GM19193 (cell line): Measurements from ENCODE around the gene SENP7.

ENCODE experiments used
- POLR2A ChIP-seq: IDR thresholded peaks from 4 replicates; pipeline ENCODE4 v1.6.1; 2011; ENCODE audit not compliant: insufficient read depth, insufficient read length; ENCODE audit errors: extremely low read depth

Gene SENP7

DNA sequence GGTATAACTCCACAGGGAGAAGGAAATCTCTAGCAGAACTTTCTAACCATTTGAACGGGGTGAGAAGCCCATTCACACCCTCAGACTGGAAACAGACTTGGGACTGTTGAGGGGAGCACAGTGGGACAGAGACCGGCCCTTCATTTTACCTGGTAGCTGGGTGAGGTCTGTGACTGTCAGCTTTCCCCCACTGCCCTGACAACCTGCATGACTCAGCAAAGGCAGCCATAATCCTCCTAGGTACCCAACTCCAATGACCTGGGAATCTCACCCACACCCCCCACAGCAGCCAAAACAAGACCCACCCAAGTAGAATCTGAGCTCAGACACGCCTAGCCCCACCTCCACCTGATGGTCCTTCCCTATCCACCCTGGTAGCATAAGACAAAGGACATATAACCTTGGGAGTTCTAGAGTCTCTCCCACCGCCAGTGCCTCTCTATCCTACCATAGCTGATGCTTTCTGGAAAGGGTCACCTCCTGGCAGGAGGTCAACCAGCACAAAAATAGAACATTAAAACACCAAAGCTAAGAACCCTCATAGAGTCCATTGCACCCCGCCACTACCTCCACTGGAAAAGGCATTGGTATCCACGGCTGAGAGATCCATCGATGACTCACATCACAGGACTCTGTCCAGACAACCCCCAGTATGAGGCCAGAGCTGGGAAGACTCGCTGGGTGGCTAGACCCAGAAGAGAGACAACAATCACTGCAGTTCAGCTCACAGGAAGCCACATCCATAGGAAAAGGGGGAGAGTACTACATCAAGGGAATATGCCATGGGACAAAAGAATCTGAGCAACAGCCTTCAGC, 28.0 kb downstream of the SENP7 start:
- no peak for TF ChIP-seq POLR2A

DNA sequence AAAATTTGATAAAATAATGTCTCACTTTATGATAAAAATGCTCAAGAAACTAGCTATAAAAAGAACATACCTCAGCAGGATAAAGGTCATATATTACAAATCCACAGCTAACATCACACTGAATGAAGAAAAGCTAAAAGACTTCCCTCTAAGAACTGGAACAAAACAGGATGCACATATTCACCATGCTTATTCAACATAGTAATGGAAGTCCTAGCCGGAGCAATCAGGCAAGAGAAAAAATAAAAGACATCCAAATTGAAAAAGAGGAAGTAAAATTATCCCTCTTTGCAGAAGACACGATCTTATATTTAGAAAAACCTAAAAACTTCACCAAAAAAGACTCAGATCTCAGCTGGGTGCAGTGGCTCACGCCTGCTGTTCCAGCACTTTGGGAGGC, 34.0 kb downstream of the SENP7 start:
- TF ChIP-seq POLR2A = no peak

DNA sequence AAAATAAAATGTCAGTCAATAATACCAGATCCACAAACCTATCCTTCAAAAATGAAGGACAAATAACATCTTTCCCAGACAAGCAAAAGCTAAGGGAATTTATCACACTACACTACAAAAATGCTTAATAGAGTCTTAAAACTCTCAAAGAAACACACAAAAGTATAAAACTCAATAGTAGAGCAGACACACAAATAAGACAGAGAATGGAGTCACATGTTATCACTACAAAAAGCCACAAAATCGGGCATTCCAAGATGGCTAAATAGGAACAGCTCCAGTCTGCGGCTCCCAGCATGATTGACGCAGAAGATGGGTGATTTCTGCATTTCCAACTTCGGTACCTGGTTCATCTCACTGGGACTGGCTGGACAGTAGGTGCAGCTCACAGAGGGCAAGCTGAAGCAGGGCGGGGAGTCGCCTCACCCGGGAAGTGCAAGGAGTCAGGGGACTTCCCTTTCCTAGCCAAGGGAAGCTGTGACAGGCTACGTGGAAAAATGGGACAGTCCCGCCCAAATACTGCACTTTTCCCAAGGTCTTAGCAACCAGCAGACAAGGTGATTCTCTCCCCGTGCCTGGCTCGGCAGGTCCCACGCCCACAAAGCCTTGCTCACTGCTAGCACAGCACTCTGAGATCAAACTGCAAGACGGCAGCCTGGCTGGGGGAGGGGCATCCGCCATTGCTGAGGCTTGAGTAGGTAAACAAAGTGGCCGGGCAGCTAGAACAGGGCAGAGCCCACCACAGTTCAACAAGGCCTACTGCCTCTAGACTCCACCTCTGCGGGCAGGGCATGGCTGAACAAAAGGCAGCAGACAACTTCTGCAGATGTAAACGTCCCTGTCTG, 46.3 kb downstream of the SENP7 start:
- TF ChIP-seq POLR2A = no peak

DNA sequence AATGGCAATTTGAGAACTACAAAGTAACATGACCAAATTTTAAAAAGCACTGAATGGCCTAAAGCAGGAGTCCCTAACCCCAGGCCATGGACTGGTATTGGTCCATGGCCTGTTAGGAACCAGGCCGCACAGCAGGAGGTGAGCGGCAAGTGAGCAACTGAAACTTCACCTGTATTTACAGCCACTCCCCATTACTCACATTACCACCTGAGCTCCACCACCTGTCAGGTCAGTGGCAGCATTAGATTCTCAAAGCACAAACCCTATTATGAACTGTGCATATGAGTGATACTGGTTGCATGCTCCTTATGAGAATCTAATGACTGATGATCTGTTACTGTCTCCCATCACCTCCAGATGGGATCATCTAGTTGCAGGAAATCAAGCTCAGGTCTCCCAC, 48.8 kb downstream of the SENP7 start:
- TF ChIP-seq POLR2A = no peak

DNA sequence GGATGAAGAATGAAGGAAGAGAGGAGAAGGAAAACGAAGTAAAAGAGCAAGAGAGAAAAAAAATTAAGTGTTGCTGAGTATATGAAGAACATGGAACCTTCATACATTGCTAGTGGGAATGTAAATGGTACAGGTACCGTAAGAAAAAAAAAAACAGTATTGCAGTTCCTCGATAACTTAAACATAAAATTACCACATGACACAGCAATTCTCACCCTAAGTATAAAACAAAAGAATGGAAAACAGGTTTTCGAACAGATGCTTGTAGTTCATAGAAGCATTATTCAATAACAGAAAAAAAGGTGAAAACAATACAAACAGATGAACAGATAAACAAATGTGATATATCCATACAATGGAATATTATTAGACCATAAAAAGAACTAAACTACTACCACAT, 51.6 kb downstream of the SENP7 start:
- TF ChIP-seq POLR2A = no peak

DNA sequence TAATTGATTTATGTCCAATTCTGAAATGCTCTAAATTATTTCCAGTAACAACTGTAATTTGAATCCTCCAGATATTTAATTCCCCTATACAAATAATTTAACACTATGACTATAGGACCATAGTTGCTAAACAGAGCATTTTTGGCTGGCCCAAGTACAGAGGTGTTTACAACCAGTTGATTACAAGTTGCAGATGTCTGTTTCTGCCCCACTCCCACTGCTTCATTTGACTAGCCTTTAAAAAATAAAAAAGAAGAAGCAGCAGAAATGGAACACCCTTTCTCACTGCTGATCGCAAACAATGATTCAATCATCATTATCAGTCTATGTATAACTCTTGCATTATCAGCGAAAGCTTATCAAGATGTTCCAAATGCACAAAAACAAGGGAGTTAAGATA, 54.6 kb downstream of the SENP7 start:
- TF ChIP-seq POLR2A = no peak

DNA sequence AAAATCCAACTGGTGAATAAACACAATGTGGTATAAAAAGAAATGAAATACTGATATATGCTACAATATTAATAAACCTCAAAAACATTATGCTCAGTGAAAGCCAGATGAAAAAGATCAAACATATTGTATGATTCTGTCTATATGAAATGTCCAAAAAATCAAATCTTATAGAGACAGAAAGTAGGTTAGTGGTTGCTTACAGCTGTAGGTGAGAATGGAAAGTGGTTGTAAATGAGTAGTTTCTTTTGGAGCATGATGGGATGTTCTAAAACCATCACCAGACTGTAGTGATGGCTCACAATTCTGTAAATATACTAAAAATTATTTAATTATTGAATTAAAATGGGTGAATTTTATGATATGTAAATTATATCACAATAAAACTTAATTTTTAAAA, 58.4 kb downstream of the SENP7 start:
- no peak for TF ChIP-seq POLR2A

DNA sequence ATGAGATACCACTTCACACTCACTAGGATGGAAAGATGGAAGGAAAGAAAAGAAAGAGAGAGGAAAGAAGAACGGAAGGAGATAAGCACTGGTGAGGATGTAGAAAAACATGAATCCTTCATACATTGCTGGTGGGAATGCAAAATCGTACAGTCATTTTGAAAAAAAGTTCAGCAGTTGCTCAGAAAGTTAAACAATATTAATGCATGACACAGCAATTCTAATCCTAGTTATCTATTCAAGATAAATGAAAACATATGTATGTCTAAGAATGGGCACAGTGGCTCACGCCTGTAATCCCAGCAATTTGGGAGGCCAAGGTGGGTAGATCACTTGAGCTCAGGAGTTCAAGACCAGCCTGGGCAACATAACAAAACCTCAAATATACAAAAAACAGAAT, 59.1 kb downstream of the SENP7 start:
- no peak for TF ChIP-seq POLR2A

DNA sequence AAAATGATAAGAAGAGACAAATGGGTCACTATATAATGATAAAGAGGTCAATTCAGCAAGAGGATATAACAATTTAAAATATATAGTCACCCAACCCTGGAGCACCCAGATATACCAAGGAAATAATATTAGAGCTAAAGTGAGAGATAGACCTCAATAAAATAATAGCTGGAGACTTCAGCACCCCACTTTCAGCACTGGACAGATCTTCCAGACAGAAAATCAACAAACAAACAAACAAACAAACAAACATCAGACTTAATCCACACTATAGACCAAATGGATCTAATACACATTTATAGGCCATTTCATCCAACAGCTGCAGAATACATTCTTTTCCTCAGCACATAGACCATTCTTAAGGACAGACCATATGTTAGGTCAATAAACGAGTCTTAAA, 79.4 kb downstream of the SENP7 start:
- no peak for TF ChIP-seq POLR2A

DNA sequence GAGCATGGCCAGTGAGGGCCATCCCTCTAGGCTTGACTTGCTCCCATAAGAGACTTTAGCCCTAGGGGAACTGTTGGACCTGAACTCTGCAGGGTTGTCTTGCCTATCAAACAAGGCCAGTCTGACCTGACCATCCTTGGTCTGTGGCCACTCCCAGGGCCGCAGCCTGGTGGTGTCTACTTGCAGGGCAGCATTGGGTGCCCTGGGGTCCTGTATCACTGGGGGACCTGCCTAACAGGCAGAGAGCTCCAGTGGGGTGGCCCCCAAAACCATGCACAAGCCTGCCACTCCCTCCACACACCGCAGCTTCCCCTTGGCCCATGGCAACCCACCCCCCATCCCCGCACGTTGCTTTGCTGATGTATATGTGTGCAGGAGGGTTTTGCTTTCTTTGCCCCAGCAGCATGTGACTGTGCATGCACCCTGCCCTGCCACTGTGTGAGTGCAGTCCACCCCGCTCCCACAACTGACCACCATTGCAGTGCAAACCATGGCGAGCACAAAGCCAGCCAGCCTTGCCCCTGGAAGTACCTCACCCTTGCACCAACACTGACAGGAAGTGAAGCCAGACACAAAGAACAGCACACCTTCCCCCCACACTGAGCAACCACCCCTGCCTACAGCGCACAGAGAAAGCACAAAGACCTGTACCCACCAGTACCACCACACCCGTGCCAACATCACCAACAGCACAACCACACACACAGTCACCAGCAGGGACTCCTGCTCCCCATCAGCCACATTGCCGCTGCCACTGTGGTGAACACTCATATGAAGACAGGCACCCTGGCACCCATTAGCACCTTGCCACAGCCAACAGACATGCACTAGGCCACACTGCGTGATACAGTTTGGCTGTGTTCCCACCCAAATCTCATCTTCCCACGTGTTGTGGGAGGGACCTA, 88.8 kb downstream of the SENP7 start:
- no peak for TF ChIP-seq POLR2A

DNA sequence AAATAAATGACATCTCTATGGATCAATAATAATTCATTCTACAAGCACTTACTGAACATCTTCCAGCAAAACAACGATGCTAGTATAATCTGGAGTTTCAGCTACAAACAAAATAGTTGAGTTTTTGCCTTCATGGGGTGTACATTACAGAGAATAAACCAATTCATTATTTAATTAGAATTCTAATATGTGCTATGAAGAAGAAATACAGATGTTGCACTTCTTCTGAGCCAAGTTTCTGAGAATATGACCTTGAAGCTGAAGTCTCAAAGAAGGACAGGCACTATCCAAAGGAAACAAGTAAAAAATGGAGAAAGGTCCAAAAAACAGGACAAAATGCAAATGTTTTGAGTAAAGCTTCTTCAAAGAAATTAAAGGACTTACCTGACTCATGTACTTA, 94.2 kb downstream of the SENP7 start:
- TF ChIP-seq POLR2A = no peak

DNA sequence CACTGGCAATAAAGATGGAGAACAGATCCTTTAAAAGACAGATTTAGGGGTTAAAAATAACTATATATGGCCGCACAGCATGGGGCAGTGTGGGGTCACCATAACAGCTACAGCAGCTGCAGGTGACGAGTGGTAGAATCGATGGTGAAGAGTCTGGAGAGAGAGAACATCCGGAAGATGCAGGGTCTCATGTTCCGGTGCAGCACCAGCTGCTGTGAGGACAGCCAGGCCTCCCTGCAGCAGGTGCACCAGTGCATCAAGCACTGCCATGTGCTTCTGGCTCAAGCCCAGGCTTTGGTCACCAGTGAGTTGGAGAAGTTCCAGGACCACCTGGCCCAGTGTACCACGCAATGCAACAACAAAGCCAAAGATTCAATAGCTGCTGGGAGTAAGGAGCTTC, 98.9 kb downstream of the SENP7 start:
- no peak for TF ChIP-seq POLR2A

DNA sequence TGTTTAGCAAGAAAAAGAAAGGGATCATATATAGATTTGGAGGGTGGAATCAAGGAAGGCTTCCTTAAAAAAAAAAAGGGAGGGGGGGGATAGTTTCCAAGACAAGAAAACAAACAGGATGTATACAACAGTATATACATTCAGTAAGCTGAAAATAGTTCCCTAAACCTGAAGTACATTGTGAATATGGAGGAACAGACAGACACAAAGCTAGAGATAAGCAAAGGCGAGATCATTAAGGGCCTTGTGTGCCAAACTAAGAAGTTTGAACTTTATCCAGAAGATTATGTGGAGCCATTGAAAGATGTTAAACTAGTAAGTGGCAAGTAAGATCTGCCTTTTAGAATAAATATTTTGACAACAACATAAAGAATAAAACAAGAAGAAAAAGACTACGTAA, 99.4 kb downstream of the SENP7 start:
- no peak for TF ChIP-seq POLR2A

DNA sequence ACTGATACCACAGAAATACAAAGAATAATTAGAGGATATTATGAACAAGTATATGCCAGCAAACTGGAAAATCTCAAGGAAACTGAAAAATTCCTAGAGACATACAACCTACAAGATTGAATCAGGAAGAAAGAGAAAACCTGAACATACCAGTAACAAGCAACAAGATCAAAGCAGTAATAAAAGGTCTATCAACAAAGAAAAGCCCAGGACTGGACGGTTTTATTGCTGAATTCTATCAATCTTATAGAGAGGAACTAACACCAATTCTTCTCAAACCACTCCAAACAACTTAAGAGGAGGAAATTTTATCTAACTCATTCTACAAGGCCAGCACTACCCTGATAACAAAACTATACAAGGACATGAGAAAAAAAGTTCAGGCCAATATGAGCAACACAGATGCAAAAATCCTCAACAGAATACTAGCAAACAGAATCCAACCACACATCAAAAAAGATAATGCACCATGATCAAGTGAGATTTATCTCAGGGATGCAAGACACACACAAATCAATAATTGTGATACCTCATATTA, 121.5 kb downstream of the SENP7 start:
- no peak for TF ChIP-seq POLR2A

DNA sequence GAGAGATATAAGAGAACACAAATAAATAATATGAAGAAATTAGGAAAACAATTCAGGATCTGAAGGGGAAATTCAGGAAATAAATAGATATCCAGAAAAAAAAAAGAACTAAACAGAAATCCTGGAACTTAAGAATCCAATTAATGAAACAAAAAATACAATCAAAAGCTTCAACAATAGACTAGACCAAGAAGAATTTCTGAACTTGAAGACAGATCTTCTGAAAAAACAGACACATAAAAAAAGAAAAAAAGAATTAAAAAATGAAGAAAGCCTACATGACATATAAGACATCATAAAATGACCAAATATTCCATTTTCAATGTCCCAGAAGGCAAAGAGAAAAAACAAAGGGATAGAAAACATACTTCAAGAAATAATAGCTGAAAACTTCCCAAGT, 124.3 kb downstream of the SENP7 start:
- TF ChIP-seq POLR2A = no peak

DNA sequence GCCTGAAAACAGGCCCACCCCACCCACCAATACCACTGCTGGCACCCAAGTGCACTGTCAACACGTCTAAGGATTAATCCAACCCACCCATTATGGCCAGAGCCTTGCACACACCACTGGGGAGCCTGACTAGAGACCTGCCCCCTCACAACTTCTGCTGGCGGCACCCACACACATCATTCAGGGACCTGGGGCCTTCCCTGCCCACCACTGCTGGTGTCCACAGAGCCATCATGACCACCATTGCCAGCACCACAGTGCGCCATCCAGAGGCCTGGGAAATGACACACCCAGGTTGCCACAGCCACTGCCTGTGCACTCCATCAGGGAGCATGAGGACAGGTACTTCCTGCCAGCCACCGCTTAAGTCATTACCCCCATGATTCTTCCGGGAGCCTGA, 125.7 kb downstream of the SENP7 start:
- no peak for TF ChIP-seq POLR2A

DNA sequence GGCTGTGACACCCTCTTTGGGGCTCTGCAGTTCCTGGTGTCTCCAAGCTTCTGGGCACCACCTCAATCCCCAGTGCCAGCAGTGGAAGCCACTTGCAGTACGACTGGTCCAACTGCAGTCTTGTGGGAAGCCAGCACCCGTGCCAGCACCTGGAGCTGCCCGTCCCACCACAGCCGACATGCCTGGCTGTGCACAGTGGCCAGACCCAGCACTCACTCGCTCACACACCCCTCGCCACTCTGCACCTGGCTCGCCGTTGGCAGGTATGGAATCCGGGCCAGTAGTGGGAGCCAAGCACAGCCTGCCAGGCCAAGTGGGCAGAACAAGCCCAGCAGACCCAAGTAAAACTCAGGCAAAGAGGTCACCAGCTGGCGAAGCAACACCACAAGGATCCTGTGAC, 128.6 kb downstream of the SENP7 start:
- no peak for TF ChIP-seq POLR2A
